Measurements from ENCODE around the gene TRIM38.

DNA sequence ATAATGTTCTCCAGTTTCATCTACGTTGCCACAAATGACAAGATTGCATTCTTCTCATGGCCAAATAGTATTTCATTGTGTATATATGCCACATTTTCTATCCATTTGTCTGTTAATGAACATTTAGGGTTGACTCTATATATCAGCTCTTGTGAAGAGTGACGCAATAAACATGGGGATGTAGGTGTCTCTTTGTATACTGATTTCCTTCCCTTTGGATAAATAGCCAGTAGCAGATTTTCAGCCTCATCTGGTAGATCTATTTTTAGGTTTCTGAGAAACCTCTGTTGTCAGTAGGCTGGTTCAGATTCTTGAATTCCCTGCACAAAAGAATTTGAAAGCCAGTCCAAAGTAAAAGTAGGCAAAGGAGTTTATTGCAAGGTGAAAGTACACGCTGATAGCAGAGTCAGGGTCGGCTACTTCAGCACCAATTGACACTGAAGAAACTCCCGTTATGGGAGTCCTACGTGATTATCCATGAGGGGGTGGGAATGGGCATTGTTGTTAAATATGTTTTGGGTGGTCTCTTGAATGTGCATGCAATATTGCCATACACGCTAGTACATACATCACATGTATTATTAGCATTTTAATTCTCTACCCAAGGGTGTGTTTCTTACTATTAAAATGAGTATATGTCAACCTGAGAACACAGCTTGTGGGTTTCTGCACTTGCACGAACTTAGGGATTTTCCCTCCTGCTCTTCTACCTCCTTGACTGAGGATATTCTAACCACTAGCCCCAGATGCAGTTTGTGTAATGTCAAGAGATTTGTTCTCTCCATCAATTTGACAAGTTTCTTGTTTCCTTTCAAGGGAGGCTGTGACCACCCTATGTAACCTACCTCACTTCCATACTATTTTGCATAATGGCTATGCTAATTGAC is 17.7 kb upstream of the TRIM38 start:
- TF ChIP-seq ZNF426 (tag by site-specific recombination; IDR thresholded peaks at IDR 0.05), result no peak
- TF ChIP-seq YY1 (tag by site-specific recombination; IDR thresholded peaks at IDR 0.05), result no peak
- TF ChIP-seq, protein P1, sequence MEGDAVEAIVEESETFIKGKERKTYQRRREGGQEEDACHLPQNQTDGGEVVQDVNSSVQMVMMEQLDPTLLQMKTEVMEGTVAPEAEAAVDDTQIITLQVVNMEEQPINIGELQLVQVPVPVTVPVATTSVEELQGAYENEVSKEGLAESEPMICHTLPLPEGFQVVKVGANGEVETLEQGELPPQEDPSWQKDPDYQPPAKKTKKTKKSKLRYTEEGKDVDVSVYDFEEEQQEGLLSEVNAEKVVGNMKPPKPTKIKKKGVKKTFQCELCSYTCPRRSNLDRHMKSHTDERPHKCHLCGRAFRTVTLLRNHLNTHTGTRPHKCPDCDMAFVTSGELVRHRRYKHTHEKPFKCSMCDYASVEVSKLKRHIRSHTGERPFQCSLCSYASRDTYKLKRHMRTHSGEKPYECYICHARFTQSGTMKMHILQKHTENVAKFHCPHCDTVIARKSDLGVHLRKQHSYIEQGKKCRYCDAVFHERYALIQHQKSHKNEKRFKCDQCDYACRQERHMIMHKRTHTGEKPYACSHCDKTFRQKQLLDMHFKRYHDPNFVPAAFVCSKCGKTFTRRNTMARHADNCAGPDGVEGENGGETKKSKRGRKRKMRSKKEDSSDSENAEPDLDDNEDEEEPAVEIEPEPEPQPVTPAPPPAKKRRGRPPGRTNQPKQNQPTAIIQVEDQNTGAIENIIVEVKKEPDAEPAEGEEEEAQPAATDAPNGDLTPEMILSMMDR (tag by site-specific recombination; IDR thresholded peaks at IDR 0.05), result no peak
- no peak for TF ChIP-seq ZNF510 (tag by site-specific recombination; IDR thresholded peaks at IDR 0.05; ENCODE audit: insufficient replicate concordance)
- TF ChIP-seq MEIS1 (CRISPR knock-in tag; IDR thresholded peaks at IDR 0.05; ENCODE audit: borderline replicate concordance), result no peak
- no peak for TF ChIP-seq EGR2 (tag by site-specific recombination; IDR thresholded peaks at IDR 0.05; ENCODE audit: low read depth)
- TF ChIP-seq, protein P2, sequence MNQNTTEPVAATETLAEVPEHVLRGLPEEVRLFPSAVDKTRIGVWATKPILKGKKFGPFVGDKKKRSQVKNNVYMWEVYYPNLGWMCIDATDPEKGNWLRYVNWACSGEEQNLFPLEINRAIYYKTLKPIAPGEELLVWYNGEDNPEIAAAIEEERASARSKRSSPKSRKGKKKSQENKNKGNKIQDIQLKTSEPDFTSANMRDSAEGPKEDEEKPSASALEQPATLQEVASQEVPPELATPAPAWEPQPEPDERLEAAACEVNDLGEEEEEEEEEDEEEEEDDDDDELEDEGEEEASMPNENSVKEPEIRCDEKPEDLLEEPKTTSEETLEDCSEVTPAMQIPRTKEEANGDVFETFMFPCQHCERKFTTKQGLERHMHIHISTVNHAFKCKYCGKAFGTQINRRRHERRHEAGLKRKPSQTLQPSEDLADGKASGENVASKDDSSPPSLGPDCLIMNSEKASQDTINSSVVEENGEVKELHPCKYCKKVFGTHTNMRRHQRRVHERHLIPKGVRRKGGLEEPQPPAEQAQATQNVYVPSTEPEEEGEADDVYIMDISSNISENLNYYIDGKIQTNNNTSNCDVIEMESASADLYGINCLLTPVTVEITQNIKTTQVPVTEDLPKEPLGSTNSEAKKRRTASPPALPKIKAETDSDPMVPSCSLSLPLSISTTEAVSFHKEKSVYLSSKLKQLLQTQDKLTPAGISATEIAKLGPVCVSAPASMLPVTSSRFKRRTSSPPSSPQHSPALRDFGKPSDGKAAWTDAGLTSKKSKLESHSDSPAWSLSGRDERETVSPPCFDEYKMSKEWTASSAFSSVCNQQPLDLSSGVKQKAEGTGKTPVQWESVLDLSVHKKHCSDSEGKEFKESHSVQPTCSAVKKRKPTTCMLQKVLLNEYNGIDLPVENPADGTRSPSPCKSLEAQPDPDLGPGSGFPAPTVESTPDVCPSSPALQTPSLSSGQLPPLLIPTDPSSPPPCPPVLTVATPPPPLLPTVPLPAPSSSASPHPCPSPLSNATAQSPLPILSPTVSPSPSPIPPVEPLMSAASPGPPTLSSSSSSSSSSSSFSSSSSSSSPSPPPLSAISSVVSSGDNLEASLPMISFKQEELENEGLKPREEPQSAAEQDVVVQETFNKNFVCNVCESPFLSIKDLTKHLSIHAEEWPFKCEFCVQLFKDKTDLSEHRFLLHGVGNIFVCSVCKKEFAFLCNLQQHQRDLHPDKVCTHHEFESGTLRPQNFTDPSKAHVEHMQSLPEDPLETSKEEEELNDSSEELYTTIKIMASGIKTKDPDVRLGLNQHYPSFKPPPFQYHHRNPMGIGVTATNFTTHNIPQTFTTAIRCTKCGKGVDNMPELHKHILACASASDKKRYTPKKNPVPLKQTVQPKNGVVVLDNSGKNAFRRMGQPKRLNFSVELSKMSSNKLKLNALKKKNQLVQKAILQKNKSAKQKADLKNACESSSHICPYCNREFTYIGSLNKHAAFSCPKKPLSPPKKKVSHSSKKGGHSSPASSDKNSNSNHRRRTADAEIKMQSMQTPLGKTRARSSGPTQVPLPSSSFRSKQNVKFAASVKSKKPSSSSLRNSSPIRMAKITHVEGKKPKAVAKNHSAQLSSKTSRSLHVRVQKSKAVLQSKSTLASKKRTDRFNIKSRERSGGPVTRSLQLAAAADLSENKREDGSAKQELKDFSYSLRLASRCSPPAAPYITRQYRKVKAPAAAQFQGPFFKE (tag by site-specific recombination; IDR thresholded peaks at IDR 0.05; ENCODE audit: borderline replicate concordance), result no peak
- no peak for TF ChIP-seq ZNF416 (tag by site-specific recombination; IDR thresholded peaks at IDR 0.05)
- no peak for TF ChIP-seq ZNF354C (tag by site-specific recombination; IDR thresholded peaks at IDR 0.05; ENCODE audit: borderline replicate concordance, low read depth)
- TF ChIP-seq, protein P3, sequence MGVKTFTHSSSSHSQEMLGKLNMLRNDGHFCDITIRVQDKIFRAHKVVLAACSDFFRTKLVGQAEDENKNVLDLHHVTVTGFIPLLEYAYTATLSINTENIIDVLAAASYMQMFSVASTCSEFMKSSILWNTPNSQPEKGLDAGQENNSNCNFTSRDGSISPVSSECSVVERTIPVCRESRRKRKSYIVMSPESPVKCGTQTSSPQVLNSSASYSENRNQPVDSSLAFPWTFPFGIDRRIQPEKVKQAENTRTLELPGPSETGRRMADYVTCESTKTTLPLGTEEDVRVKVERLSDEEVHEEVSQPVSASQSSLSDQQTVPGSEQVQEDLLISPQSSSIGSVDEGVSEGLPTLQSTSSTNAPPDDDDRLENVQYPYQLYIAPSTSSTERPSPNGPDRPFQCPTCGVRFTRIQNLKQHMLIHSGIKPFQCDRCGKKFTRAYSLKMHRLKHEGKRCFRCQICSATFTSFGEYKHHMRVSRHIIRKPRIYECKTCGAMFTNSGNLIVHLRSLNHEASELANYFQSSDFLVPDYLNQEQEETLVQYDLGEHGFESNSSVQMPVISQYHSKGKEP (tag by site-specific recombination; IDR thresholded peaks at IDR 0.05), result no peak
- no peak for TF ChIP-seq ZNF24 (tag by site-specific recombination; IDR thresholded peaks at IDR 0.05)
